HepG2 (cell line): Measurements from ENCODE around the gene MADD. TPM values are rescaled to one million over a fixed set of nuclear protein-coding genes. Genes with fewer than 3 reads are reported as not detected.

Experiments
- ATF4 ChIP-seq, 2 experiments: fragments of 450-650 bp in 1 of 2; sonication (generic) in 1 of 2; formaldehyde crosslinking; IDR thresholded peaks; 2 replicates each; pipeline versions ENCODE4 v1.5.0 to v1.8.0; 2020 to 2022; ENCODE audit warnings: mild to moderate bottlenecking in 1 of 2, missing genetic modification reagents in 1 of 2
- ATF7-NPFF ChIP-seq: sonication (generic); formaldehyde crosslinking; IDR thresholded peaks from 2 replicates; pipeline ENCODE4 v1.8.1; 2023; ENCODE audit warnings: mild to moderate bottlenecking, low read depth, missing genetic modification reagents, moderate library complexity
- EHMT2 ChIP-seq: fragments of 200-600 bp; sonication (generic); IDR thresholded peaks from 2 replicates; pipeline ENCODE4 v1.7.0; 2017; ENCODE audit warnings: antibody characterized with exemption, low read depth, low read length, borderline replicate concordance
- FOXP4 ChIP-seq: sonication (generic); formaldehyde crosslinking; IDR thresholded peaks from 2 replicates; pipeline ENCODE4 v1.4.0; 2020; ENCODE audit warnings: missing genetic modification reagents
- GTF2F1 ChIP-seq: fragments of 150-350 bp; IDR thresholded peaks from 2 replicates; pipeline ENCODE4 v1.6.1; 2014; ENCODE audit warnings: low read length
- MED8 ChIP-seq: sonication (generic); formaldehyde crosslinking; IDR thresholded peaks from 2 replicates; pipeline ENCODE4 v1.8.1; 2023; ENCODE audit warnings: mild to moderate bottlenecking, missing genetic modification reagents; ENCODE audit not compliant: insufficient replicate concordance
- NBN ChIP-seq: fragments of 450-650 bp; conservative IDR thresholded peaks from 2 replicates; pipeline ENCODE4 v1.6.1; 2017
- PTBP1 ChIP-seq: fragments of 200-400 bp; formaldehyde crosslinking; IDR thresholded peaks from 2 replicates; pipeline ENCODE4 v1.6.1; 2018; ENCODE audit warnings: low read length, low read depth; ENCODE audit not compliant: poor library complexity, severe bottlenecking
- SCMH1 ChIP-seq: sonication (generic); formaldehyde crosslinking; IDR thresholded peaks from 2 replicates; pipeline ENCODE4 v1.9.0; 2021; ENCODE audit warnings: missing genetic modification reagents, mild to moderate bottlenecking, borderline replicate concordance
- SIN3A ChIP-seq: IDR thresholded peaks from 2 replicates; pipeline ENCODE4 v1.6.1; 2011; ENCODE audit warnings: low read depth, mild to moderate bottlenecking, control low read depth, low read length, borderline replicate concordance
- SNAPC2 ChIP-seq: sonication (generic); formaldehyde crosslinking; IDR thresholded peaks from 2 replicates; pipeline ENCODE4 v1.8.1; 2022; ENCODE audit warnings: mild to moderate bottlenecking, missing genetic modification reagents
- THAP8 ChIP-seq: sonication (generic); formaldehyde crosslinking; IDR thresholded peaks from 2 replicates; pipeline ENCODE4 v1.5.1; 2020; ENCODE audit warnings: missing genetic modification reagents, mild to moderate bottlenecking, borderline replicate concordance
- ZBTB26 ChIP-seq: IDR thresholded peaks from 2 replicates; pipeline ENCODE4 v1.6.1; 2016; ENCODE audit warnings: missing compliant biosample characterization, missing genetic modification reagents, borderline replicate concordance
- ZFP90 ChIP-seq: sonication (generic); formaldehyde crosslinking; IDR thresholded peaks from 2 replicates; pipeline ENCODE4 v1.8.0; 2022; ENCODE audit warnings: missing genetic modification reagents, mild to moderate bottlenecking, inconsistent platforms, borderline replicate concordance
- ZNF136 ChIP-seq: sonication (generic); formaldehyde crosslinking; IDR thresholded peaks from 2 replicates; pipeline ENCODE4 v1.8.1; 2022; ENCODE audit warnings: low read depth, mild to moderate bottlenecking, moderate library complexity, missing genetic modification reagents
- ZNF350 ChIP-seq: sonication (generic); formaldehyde crosslinking; IDR thresholded peaks from 2 replicates; pipeline ENCODE4 v1.4.0; 2020; ENCODE audit warnings: mild to moderate bottlenecking, low read depth, missing genetic modification reagents, borderline replicate concordance
- ZNF563 ChIP-seq: sonication (generic); formaldehyde crosslinking; IDR thresholded peaks from 2 replicates; pipeline ENCODE4 v1.8.0; 2022; ENCODE audit warnings: mild to moderate bottlenecking, moderate library complexity, missing genetic modification reagents
- ZNF570 ChIP-seq: sonication (generic); formaldehyde crosslinking; IDR thresholded peaks from 2 replicates; pipeline ENCODE4 v1.4.0; 2020; ENCODE audit warnings: mild to moderate bottlenecking, missing genetic modification reagents, borderline replicate concordance
- ZNF577 ChIP-seq: sonication (generic); formaldehyde crosslinking; IDR thresholded peaks from 2 replicates; pipeline ENCODE4 v1.4.0; 2020; ENCODE audit warnings: mild to moderate bottlenecking, low read depth, missing genetic modification reagents, borderline replicate concordance
- ZNF615 ChIP-seq: sonication (generic); formaldehyde crosslinking; IDR thresholded peaks from 2 replicates; pipeline ENCODE4 v1.5.0; 2020; ENCODE audit warnings: mild to moderate bottlenecking, missing genetic modification reagents, borderline replicate concordance
- ZNF782 ChIP-seq: sonication (generic); formaldehyde crosslinking; IDR thresholded peaks from 2 replicates; pipeline ENCODE4 v1.4.0; 2020; ENCODE audit warnings: missing genetic modification reagents, mild to moderate bottlenecking, borderline replicate concordance
- ZNF790 ChIP-seq: sonication (generic); formaldehyde crosslinking; IDR thresholded peaks from 2 replicates; pipeline ENCODE4 v1.8.0; 2022; ENCODE audit warnings: missing genetic modification reagents, mild to moderate bottlenecking, borderline replicate concordance
- polyA plus RNA-seq, 8 experiments: library from polyadenylated mRNA; depleted of rRNA in 3 of 8; stranded (reverse) in 7 of 8; unstranded in 1 of 8; fragments of >200 nt; fragmentation: Illumina TruSeq in 4 of 8; extraction: Trizol in 4 of 8; gene quantifications; 2 replicates each; pipeline versions ENCODE4 v1.2.1 to v1.2.3, GENCODE V29; 2011 to 2016; ENCODE audit warnings: low read depth in 4 of 8, missing spikeins in 1 of 8, mixed read lengths in 1 of 8; ENCODE audit not compliant: insufficient read depth in 1 of 8
- total RNA-seq, 5 experiments: library from RNA; depleted of rRNA; stranded (reverse); fragments of >200 nt; fragmentation: Illumina TruSeq; extraction: Trizol; gene quantifications; 2 replicates each; pipeline ENCODE4 v1.2.3, GENCODE V29; 2016; ENCODE audit warnings: low read depth in 1 of 5
- TF ChIP-seq, protein P1 (sequence below): sonication (generic); formaldehyde crosslinking; IDR thresholded peaks from 2 replicates; pipeline ENCODE4 v1.4.0; 2020; ENCODE audit warnings: mild to moderate bottlenecking, missing genetic modification reagents

Gene MADD
- total and polyA plus RNA-seq, 2 of the 13 experiments (the other 11 are each of a cell fraction or from before 2014, with no cell fraction given): 18.0 to 29.2 TPM

DNA sequence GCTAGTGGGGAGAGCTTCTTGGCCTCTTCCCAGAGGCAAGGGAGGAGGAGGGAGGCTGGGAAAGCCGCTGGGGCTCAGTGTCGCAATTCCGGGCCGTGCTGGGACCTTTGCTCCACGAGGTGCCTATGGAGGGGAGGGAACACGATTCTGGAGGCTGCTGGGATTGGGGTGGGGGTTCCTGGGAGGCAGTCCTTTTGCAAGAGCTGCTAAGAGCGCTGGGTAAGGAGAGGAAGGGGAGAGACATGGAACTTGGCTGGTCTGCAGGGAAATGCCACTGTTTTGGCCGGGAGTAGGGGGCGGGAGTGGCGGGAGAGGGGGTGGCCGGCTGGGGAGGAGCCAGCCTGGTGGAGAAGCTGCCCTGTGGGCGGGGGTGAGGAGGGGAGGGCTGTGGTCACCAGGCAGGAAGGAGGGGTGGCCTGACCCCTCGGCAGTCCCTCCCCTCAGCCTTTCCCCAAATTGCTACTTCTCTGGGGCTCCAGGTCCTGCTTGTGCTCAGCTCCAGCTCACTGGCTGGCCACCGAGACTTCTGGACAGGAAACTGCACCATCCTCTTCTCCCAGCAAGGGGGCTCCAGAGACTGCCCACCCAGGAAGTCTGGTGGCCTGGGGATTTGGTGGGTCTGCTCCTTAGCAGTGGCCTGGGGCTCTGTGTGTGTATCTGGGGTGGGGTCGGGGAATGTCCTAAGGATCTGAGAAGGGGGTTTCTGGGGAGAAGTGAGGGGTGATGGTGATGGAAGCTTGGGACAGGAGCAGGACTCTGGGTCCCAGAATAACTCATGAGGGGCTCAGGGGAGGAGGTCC, 12.2 kb upstream of the MADD start, which contains the start of gene NR1H3 (continued):
- no peak for TF ChIP-seq ZNF563 (CRISPR knock-in tag)
- TF ChIP-seq ZNF136 (CRISPR knock-in tag): no peak
- TF ChIP-seq ZNF577 (CRISPR knock-in tag): no peak
- TF ChIP-seq SIN3A: 0 out of 2 replicates have a peak, but pooled peaks have one; percentile 31
- TF ChIP-seq SCMH1 (CRISPR knock-in tag): no peak
- TF ChIP-seq ZNF350 (CRISPR knock-in tag): 0 out of 2 replicates have a peak, but pooled peaks have one; percentile 48
- peak; percentile 53; the same call in 1 of the 2 replicates for TF ChIP-seq ATF7-NPFF (CRISPR knock-in tag)
- TF ChIP-seq NBN: no peak
- peak; percentile 59 for TF ChIP-seq ZBTB26 (CRISPR knock-in tag)
- no peak for TF ChIP-seq ZNF570 (CRISPR knock-in tag)
- TF ChIP-seq MED8: no peak
- TF ChIP-seq ZNF615 (CRISPR knock-in tag): no peak
- TF ChIP-seq FOXP4 (CRISPR knock-in tag): no peak; the same call in 1 of the 2 replicates
- TF ChIP-seq ZNF790 (CRISPR knock-in tag): no peak
- TF ChIP-seq, protein P1, sequence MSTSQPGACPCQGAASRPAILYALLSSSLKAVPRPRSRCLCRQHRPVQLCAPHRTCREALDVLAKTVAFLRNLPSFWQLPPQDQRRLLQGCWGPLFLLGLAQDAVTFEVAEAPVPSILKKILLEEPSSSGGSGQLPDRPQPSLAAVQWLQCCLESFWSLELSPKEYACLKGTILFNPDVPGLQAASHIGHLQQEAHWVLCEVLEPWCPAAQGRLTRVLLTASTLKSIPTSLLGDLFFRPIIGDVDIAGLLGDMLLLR (CRISPR knock-in tag): no peak
- no peak for TF ChIP-seq PTBP1
- no peak for TF ChIP-seq ZFP90 (CRISPR knock-in tag)
- TF ChIP-seq THAP8: no peak
- TF ChIP-seq EHMT2: no peak
- TF ChIP-seq GTF2F1: no peak
- peak; percentile 30; the same call in 1 of the 2 replicates for TF ChIP-seq ZNF782 (CRISPR knock-in tag)
- peak in 1 of 2 experiments; percentile 62; a peak in 1 of 4 replicates for TF ChIP-seq ATF4 (CRISPR knock-in tag; IDR thresholded peaks at IDR 0.05)
- no peak for TF ChIP-seq SNAPC2 (CRISPR knock-in tag)
